ENCODE data around the gene ATP10A. TPM values are rescaled to one million over a fixed set of nuclear protein-coding genes. Genes with fewer than 3 reads are reported as not detected.

The ATP10A gene
- total and polyA plus RNA-seq, 5 donors from 2014 or later, result 2.8 to 16.1 (median 5.5) TPM

- H3K9me3 ChIP-seq (ENCODE audit: control insufficient read depth in 2 of 2, low read length in 2 of 2), result no peaks in the 10 kb centered on the region
- Mint-ChIP-seq H3K27ac (no peak overlapping the region), H3K9me3 (peaks cover 0 to 5% (median 0%) of the 10 kb centered on the region in 7 donors), H3K36me3 (no peaks in the 10 kb centered on the region), H3K27me3 (peaks cover 12% of the 10 kb centered on the region), H3K4me1 (no peaks in the 10 kb centered on the region), H3K4me3 (no peak overlapping the region)
- ATAC-seq (ENCODE audit: low read depth in 2 of 2), result no peak
- no peak overlapping the region for H3K4me3 ChIP-seq (ENCODE audit: low read depth, low read length)
- H3K27me3 ChIP-seq (ENCODE audit: control insufficient read depth, insufficient read depth, low read length), result no peaks in the 10 kb centered on the region
- no peaks in the 10 kb centered on the region for H3K4me1 ChIP-seq (ENCODE audit: control insufficient read depth, insufficient read depth, low read length, poor library complexity, severe bottlenecking)
- DNase-seq, result no peak
- no peaks in the 10 kb centered on the region for H3K36me3 ChIP-seq (ENCODE audit: control insufficient read depth, insufficient read depth, low read length)
- no peak overlapping the region for H3K27ac ChIP-seq (ENCODE audit: insufficient read depth, low read length, poor library complexity, severe bottlenecking)
Measured at GRCh38 chr15:25663515-25663914, 199.6 kb downstream of the ATP10A start.

- H3K27ac ChIP-seq (ENCODE audit: insufficient read depth, low read length, poor library complexity, severe bottlenecking), result no peak overlapping the region
- no peaks in the 10 kb centered on the region for H3K4me1 Mint-ChIP-seq
- no peaks in the 10 kb centered on the region for H3K36me3 Mint-ChIP-seq
- H3K9me3 Mint-ChIP-seq, result peaks cover 0 to 6% (median 0%) of the 10 kb centered on the region in 7 donors
- no peaks in the 10 kb centered on the region for H3K36me3 ChIP-seq (ENCODE audit: control insufficient read depth, insufficient read depth, low read length)
- no peak overlapping the region for H3K4me3 ChIP-seq (ENCODE audit: low read depth, low read length)
- no peaks in the 10 kb centered on the region for H3K27me3 ChIP-seq (ENCODE audit: control insufficient read depth, insufficient read depth, low read length)
- H3K9me3 ChIP-seq (ENCODE audit: control insufficient read depth in 2 of 2, low read length in 2 of 2), result no peaks in the 10 kb centered on the region
- no peak overlapping the region for H3K4me3 Mint-ChIP-seq
- no peaks in the 10 kb centered on the region for H3K4me1 ChIP-seq (ENCODE audit: control insufficient read depth, insufficient read depth, low read length, poor library complexity, severe bottlenecking)
- H3K27ac Mint-ChIP-seq, result no peak overlapping the region
- DNase-seq (no peak), ATAC-seq (ENCODE audit: low read depth in 2 of 2) (no peak)
- H3K27me3 Mint-ChIP-seq, result peaks cover 19% of the 10 kb centered on the region
Measured at GRCh38 chr15:25661898-25662297, 201.2 kb downstream of the ATP10A start.

GRCh38 chr15:25659251-25659650 is 203.9 kb downstream of the ATP10A start:
- Mint-ChIP-seq H3K4me1 (no peaks in the 10 kb centered on the region), H3K9me3 (peaks cover 0 to 5% (median 0%) of the 10 kb centered on the region in 7 donors), H3K4me3 (no peak overlapping the region), H3K27ac (no peak overlapping the region), H3K36me3 (no peaks in the 10 kb centered on the region), H3K27me3 (peaks cover 18% of the 10 kb centered on the region)
- Histone ChIP-seq H3K4me3 (ENCODE audit: low read depth, low read length) (no peak overlapping the region), H3K36me3 (ENCODE audit: control insufficient read depth, insufficient read depth, low read length) (no peaks in the 10 kb centered on the region), H3K4me1 (ENCODE audit: control insufficient read depth, insufficient read depth, low read length, poor library complexity, severe bottlenecking) (no peaks in the 10 kb centered on the region), H3K27me3 (ENCODE audit: control insufficient read depth, insufficient read depth, low read length) (no peaks in the 10 kb centered on the region), H3K9me3 (ENCODE audit: control insufficient read depth in 2 of 2, low read length in 2 of 2) (no peaks in the 10 kb centered on the region), H3K27ac (ENCODE audit: insufficient read depth, low read length, poor library complexity, severe bottlenecking) (no peak overlapping the region)
- ATAC-seq (ENCODE audit: low read depth in 2 of 2) (no peak), DNase-seq (no peak)

- no peak overlapping the region for H3K4me3 ChIP-seq (ENCODE audit: low read depth, low read length)
- Mint-ChIP-seq H3K36me3 (no peaks in the 10 kb centered on the region), H3K4me1 (no peaks in the 10 kb centered on the region), H3K9me3 (peaks cover 0 to 5% (median 0%) of the 10 kb centered on the region in 7 donors), H3K4me3 (no peak overlapping the region), H3K27me3 (peaks cover 18% of the 10 kb centered on the region), H3K27ac (no peak overlapping the region)
- H3K27ac ChIP-seq (ENCODE audit: insufficient read depth, low read length, poor library complexity, severe bottlenecking), result no peak overlapping the region
- H3K27me3 ChIP-seq (ENCODE audit: control insufficient read depth, insufficient read depth, low read length), result no peaks in the 10 kb centered on the region
- DNase-seq (no peak), ATAC-seq (ENCODE audit: low read depth in 2 of 2) (no peak)
- no peaks in the 10 kb centered on the region for H3K4me1 ChIP-seq (ENCODE audit: control insufficient read depth, insufficient read depth, low read length, poor library complexity, severe bottlenecking)
- no peaks in the 10 kb centered on the region for H3K9me3 ChIP-seq (ENCODE audit: control insufficient read depth in 2 of 2, low read length in 2 of 2)
- H3K36me3 ChIP-seq (ENCODE audit: control insufficient read depth, insufficient read depth, low read length), result no peaks in the 10 kb centered on the region
Measured at GRCh38 chr15:25658560-25658959, 204.6 kb downstream of the ATP10A start.

- ATAC-seq (ENCODE audit: low read depth in 2 of 2), result no peak
Measured at GRCh38 chr15:25655207-25655948, 207.7 kb downstream of the ATP10A start.

GRCh38 chr15:25653371-25653770 is 209.8 kb downstream of the ATP10A start:
- DNase-seq, result no peak
- ATAC-seq (ENCODE audit: low read depth in 2 of 2), result no peak
- Mint-ChIP-seq H3K4me1 (no peaks in the 10 kb centered on the region), H3K36me3 (no peaks in the 10 kb centered on the region), H3K27ac (no peak overlapping the region), H3K9me3 (peaks cover 0 to 5% (median 0%) of the 10 kb centered on the region in 7 donors), H3K27me3 (peaks cover 10% of the 10 kb centered on the region), H3K4me3 (no peak overlapping the region)
- H3K4me1 ChIP-seq (ENCODE audit: control insufficient read depth, insufficient read depth, low read length, poor library complexity, severe bottlenecking), result no peaks in the 10 kb centered on the region
- H3K9me3 ChIP-seq (ENCODE audit: control insufficient read depth in 2 of 2, low read length in 2 of 2), result no peaks in the 10 kb centered on the region
- no peaks in the 10 kb centered on the region for H3K27me3 ChIP-seq (ENCODE audit: control insufficient read depth, insufficient read depth, low read length)
- H3K4me3 ChIP-seq (ENCODE audit: low read depth, low read length), result no peak overlapping the region
- H3K36me3 ChIP-seq (ENCODE audit: control insufficient read depth, insufficient read depth, low read length), result no peaks in the 10 kb centered on the region
- H3K27ac ChIP-seq (ENCODE audit: insufficient read depth, low read length, poor library complexity, severe bottlenecking), result no peak overlapping the region

More at GRCh38 chr15:25655207-25655948, 207.7 kb downstream of the ATP10A start:
- Histone ChIP-seq H3K9me3 (ENCODE audit: control insufficient read depth in 2 of 2, low read length in 2 of 2) (no peaks in the 10 kb centered on the region), H3K4me1 (ENCODE audit: control insufficient read depth, insufficient read depth, low read length, poor library complexity, severe bottlenecking) (no peaks in the 10 kb centered on the region), H3K27me3 (ENCODE audit: control insufficient read depth, insufficient read depth, low read length) (no peaks in the 10 kb centered on the region), H3K27ac (ENCODE audit: insufficient read depth, low read length, poor library complexity, severe bottlenecking) (no peak overlapping the region), H3K4me3 (ENCODE audit: low read depth, low read length) (no peak overlapping the region), H3K36me3 (ENCODE audit: control insufficient read depth, insufficient read depth, low read length) (no peaks in the 10 kb centered on the region)
- H3K4me1 Mint-ChIP-seq, result no peaks in the 10 kb centered on the region
- no peak overlapping the region for H3K4me3 Mint-ChIP-seq
- no peaks in the 10 kb centered on the region for H3K36me3 Mint-ChIP-seq
- H3K9me3 Mint-ChIP-seq, result peaks cover 0 to 6% (median 0%) of the 10 kb centered on the region in 7 donors
- DNase-seq, result no peak
- H3K27ac Mint-ChIP-seq, result no peak overlapping the region
- H3K27me3 Mint-ChIP-seq, result peaks cover 15% of the 10 kb centered on the region

GRCh38 chr15:25652704-25653103 is 210.4 kb downstream of the ATP10A start:
- peaks cover 0 to 4% (median 0%) of the 10 kb centered on the region in 7 donors for H3K9me3 Mint-ChIP-seq
- no peak overlapping the region for H3K4me3 ChIP-seq (ENCODE audit: low read depth, low read length)
- H3K36me3 ChIP-seq (ENCODE audit: control insufficient read depth, insufficient read depth, low read length), result no peaks in the 10 kb centered on the region
- peaks cover 4% of the 10 kb centered on the region for H3K27me3 Mint-ChIP-seq
- no peaks in the 10 kb centered on the region for H3K9me3 ChIP-seq (ENCODE audit: control insufficient read depth in 2 of 2, low read length in 2 of 2)
- ATAC-seq (ENCODE audit: low read depth in 2 of 2) (no peak), DNase-seq (no peak)
- no peak overlapping the region for H3K4me3 Mint-ChIP-seq
- H3K27me3 ChIP-seq (ENCODE audit: control insufficient read depth, insufficient read depth, low read length), result no peaks in the 10 kb centered on the region
- H3K36me3 Mint-ChIP-seq, result no peaks in the 10 kb centered on the region
- no peak overlapping the region for H3K27ac ChIP-seq (ENCODE audit: insufficient read depth, low read length, poor library complexity, severe bottlenecking)
- H3K4me1 Mint-ChIP-seq, result no peaks in the 10 kb centered on the region
- H3K4me1 ChIP-seq (ENCODE audit: control insufficient read depth, insufficient read depth, low read length, poor library complexity, severe bottlenecking), result no peaks in the 10 kb centered on the region
- no peak overlapping the region for H3K27ac Mint-ChIP-seq

- Histone ChIP-seq H3K27me3 (ENCODE audit: control insufficient read depth, insufficient read depth, low read length) (no peaks in the 10 kb centered on the region), H3K27ac (ENCODE audit: insufficient read depth, low read length, poor library complexity, severe bottlenecking) (no peak overlapping the region), H3K36me3 (ENCODE audit: control insufficient read depth, insufficient read depth, low read length) (no peaks in the 10 kb centered on the region), H3K4me3 (ENCODE audit: low read depth, low read length) (no peak overlapping the region), H3K4me1 (ENCODE audit: control insufficient read depth, insufficient read depth, low read length, poor library complexity, severe bottlenecking) (no peaks in the 10 kb centered on the region), H3K9me3 (ENCODE audit: control insufficient read depth in 2 of 2, low read length in 2 of 2) (no peaks in the 10 kb centered on the region)
- DNase-seq (no peak), ATAC-seq (ENCODE audit: low read depth in 2 of 2) (no peak)
- H3K27ac Mint-ChIP-seq, result no peak overlapping the region
- H3K36me3 Mint-ChIP-seq, result no peaks in the 10 kb centered on the region
- H3K27me3 Mint-ChIP-seq, result no peaks in the 10 kb centered on the region
- peaks cover 0 to 5% (median 0%) of the 10 kb centered on the region in 7 donors for H3K9me3 Mint-ChIP-seq
- H3K4me1 Mint-ChIP-seq, result no peaks in the 10 kb centered on the region
- no peak overlapping the region for H3K4me3 Mint-ChIP-seq
Measured at GRCh38 chr15:25649390-25649789, 213.7 kb downstream of the ATP10A start.
